ELF-1 (cell line): ENCODE measurements around the gene ARL15.
"Not testable (repeated sequence)": the region's sequence is repeated elsewhere in the genome, so short reads cannot be mapped to it uniquely, and the experiment has no call there.

Experiments
- DNase-seq: peaks from one replicate; pipeline ENCODE4 v3.0.0-alpha.2; 2016; ENCODE audit warnings: low read depth, low spot score

The ARL15 gene

GRCh38 chr5:53902296-53902907 lies 408.0 kb downstream of the ARL15 start:
- no peak for DNase-seq

DNA sequence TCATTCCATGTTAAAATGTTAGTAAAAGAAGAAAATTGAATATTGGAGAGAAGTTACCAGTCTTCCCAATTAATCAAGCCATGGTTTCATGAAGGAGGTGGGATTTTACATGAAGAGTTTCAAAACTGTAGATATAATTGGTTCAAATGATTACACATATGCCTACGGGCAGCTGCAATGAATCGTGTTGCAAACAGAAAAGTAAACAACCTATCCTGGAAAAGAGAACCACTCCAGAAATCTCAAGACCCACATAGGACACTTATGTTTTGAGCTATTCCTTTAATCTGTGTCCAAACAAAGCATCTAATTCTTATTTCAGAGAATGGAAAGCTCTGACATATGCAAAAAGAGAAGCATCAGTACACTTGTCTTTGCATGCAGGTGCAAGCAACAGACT lies 409.7 kb downstream of the ARL15 start:
- no peak for DNase-seq

DNA sequence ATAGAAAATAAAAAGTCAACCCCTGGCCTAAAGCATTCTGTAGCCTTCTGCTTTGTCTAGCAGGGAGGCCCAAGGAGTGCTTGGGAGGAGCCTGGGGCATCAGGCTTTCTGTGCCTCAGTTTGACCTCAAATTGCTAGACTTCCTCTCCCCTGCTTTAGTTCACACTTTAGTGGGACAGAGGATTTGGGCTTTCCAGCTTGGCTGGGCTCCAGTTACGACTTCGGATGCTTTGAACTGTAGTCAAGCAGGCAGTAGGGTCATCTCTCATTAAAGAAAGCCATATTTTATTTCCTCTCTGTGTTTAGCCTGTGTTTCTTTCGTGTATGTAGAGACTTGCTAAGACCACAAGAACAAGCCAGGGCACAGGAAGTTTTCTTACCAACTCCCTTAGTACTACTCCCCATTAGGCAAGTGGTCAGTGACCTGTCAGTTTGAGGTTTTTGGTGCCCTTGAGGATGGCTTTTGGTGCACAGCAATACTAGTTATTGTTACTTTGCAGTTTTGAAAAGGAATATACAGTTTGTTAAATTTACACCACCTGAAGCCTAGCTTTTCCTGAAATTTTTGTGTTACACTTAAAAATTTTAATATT lies 415.2 kb downstream of the ARL15 start:
- no peak for DNase-seq

DNA sequence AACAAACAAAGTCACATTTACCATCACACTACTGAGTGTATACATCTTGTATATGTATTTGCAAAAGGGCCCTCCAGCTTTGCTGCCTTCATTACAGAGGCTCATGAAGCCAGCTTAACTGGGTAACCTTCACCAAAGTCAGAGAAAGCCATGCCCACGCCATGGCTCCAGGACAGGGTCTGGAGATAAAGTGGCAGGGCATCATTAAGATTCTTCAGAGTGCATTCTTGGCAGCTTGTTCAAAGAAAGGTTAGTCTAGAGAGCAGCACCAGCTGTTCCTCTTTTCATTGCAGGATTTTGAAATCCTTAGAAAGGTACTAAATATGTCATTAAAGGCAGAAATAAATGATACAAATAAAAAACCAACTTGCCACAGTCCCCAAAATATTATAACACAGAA lies 416.7 kb downstream of the ARL15 start:
- no peak for DNase-seq

DNA sequence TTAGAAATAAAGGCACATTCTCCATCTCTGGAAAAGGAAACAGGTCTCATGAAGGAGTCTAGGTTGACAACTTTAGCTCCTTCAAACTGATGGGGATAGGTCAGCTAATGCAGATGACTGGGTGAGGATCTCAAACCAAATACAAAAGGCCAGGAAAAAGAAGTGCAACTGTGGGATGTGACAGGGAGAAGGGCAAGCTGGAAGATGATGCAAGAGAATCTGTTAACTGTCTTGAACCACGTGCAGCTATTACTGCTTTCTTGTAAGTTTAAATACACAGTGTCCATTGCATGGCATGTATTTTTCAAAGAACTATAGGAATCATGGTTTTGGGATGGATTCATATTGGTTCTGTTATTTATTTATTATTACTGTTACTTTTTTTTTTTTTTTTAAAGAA lies 418.1 kb downstream of the ARL15 start:
- DNase-seq, result no peak

GRCh38 chr5:53891159-53891558 lies 419.2 kb downstream of the ARL15 start:
- no peak for DNase-seq

- DNase-seq, result no peak
Measured at GRCh38 chr5:53890490-53890889, 419.9 kb downstream of the ARL15 start.

GRCh38 chr5:53884844-53885243 lies 425.5 kb downstream of the ARL15 start:
- no peak for DNase-seq

- peak; percentile 26 for DNase-seq
Measured at GRCh38 chr5:53884417-53884816, 426.0 kb downstream of the ARL15 start.

- DNase-seq, result peak; percentile 60
Measured at GRCh38 chr5:53882676-53883031, 427.7 kb downstream of the ARL15 start.

DNA sequence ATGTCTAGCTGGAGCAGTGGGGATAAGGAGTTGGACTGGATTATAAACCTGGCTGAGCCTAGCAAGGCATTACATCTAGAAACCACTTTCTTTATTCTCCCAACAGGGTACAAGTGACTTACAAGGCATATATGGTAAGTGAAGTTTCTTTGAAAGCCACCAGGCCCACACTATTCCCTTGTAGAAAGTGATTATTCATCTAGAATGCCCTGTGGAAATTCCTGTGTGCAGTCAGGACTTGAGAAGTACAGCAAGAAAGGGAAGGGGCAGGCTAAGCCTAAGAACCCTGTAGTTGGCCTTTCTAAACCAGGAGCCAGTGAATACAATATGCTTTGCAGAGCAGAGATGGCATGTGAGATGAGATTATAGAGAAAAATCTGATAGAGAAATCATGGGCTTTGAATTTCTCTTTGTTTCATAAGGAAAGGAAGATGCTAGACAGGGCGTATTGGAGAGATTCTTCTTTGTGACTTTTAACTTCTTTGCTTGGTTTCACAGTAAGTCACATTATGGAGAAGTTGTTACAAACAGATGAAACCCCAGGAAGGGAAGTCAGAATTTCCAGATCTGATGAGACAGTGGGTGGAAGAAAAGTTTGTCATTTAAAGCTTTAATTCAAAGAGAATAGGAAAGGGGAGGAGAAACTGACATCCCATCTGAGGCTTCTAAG lies 428.2 kb downstream of the ARL15 start:
- no peak for DNase-seq

DNA sequence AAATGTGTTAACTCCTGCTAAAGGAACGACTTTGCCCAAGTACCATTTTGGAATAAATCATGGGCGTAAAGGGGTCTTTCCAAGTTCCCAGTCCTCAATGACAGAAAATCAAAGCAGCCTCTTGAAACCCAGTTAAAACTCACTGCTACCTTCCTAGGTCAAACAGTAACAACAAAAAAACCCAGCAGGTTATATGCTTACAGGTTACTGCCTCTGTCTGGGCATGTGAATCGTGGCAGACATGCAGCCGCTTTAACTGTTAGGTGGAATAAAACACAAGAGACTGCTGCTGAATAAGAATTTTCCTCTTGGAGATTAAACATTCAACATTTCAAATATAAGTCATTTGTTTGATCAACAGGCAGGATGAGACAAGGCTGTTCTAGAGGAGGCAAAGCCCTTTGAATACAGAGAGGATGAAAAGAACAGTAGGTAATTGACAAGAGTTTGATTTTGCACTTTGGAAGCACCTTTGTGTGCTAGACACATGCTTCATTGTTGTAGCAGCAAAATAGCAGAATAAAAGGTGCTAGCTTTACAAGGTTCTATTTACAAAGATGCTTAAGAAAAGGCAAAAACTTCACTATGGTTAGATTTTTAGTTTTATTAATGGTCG lies 430.6 kb downstream of the ARL15 start:
- no peak for DNase-seq

GRCh38 chr5:53878015-53878414 lies 432.4 kb downstream of the ARL15 start:
- no peak for DNase-seq

DNA sequence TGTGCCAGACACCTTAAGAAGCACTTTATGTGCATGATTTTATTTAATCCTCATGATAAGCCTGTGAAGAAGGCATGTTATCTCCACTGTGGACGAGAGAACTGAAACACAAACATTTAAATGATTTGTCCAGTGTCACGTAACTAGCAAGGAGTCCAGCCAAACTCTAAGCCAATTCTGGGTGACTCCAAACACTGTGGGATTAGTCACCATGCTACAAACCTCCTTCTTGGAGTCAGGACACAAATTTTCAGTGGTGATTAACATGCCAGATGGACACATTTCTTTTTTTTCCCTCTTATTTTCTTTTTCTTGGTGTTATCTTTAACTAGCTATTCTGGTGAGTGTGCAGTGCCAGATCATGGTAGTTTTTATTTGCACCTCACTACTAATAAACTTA lies 433.1 kb downstream of the ARL15 start:
- DNase-seq, result no peak

GRCh38 chr5:53874409-53874808 lies 436.0 kb downstream of the ARL15 start:
- no peak for DNase-seq

GRCh38 chr5:53873235-53873634 lies 437.1 kb downstream of the ARL15 start:
- no peak for DNase-seq

GRCh38 chr5:53871775-53872174 lies 438.6 kb downstream of the ARL15 start:
- no peak for DNase-seq

- no peak for DNase-seq
Measured at GRCh38 chr5:53871050-53871449, 439.3 kb downstream of the ARL15 start.

DNA sequence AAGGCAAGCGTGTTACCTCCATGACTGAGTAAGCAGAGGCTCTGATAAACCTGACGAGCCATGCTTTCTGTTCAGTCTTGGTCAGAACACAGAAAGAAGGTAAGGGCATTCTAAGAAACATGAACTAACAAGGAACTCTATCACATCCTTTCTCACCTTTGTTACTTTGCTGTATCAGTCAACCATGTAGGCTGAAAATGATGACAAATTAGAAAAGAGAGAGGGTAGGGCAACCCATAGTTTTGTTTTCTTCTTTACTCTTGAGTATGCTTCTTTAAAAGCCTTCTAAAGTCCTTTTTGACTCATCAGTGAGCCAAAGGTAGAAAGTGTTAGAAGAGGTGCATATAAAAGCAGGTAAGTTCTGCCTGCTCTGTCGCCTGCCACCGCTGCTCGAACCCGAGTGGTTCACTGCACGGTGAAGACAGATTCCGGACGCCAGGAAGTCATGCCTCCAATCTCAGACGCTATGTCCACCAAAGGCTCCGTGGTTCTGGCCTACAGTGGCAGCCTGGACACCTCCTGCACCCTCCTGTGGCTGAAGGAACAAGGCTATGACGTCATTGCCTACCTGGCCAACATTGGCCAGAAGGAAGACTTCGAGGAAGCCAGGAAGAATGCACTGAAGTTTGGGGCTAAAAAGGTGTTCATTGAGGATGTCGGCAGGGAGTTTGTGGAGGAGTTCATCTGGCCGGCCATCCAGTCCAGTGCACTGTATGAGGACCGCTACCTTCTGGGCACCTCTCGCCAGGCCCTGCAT lies 451.5 kb downstream of the ARL15 start:
- no peak for DNase-seq

DNA sequence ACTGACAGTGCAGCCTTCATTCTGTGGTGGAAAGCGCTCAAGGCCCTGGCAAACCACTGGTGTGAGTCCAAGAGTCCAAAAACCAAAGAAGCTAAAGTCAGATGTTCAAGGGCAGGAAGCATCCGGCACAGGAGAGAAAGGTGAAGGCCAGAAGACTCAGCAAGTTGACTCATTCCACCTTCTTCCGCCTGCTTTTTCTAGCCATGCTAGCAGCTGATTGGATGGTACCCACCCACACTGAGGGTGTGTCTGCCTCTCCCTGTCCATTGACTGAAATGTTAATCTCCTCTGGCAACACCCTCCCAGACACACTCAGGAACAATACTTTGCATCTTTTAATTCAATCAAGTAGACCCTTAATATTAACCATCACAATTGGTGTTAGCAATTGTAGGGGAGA lies 453.9 kb downstream of the ARL15 start:
- no peak for DNase-seq

DNA sequence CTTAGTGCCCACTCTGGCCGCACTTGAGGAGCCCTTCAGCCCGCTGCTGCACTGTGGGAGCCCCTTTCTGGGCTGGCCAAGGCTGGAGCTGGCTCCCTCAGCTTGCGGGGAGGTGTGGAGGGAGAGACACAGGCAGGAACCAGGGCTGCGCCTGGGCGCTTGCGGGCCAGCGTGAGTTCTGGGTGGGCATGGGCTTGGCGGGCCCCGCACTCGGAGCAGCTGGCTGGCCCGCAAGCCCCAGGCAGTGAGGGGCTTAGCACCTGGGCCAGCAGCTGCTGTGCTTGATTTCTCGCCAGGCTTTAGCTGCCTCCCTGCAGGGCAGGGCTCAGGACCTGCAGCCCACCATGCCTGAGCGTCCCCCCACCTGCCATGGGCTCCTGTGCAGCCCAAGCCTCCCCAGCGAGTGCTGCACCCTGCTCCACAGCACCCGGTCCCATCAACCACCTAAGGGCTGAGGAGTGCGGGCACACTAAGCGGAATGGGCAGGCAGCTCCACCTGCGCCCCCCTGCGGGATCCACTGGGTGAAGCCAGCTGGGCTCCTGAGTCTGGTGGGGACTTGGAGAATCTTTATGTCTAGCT lies 473.4 kb downstream of the ARL15 start:
- DNase-seq, result not testable (repeated sequence)

GRCh38 chr5:53834500-53834899 lies 475.9 kb downstream of the ARL15 start:
- DNase-seq, result no peak
